Neural progenitor cell (in vitro differentiated cells): ENCODE results near the gene TMEM130. TPM values are rescaled to one million over a fixed set of nuclear protein-coding genes. Genes with fewer than 3 reads are reported as not detected.
A peak's percentile ranks its signal among the peaks of the same experiment; 100 is the strongest.

Experiments
- DNase-seq: peaks from one replicate; pipeline ENCODE4 v3.0.0-alpha.2; 2016; ENCODE audit warnings: low spot score
- H2AFZ ChIP-seq: fragments of 200-600 bp; sonication (generic); replicated peaks from 2 replicates; pipeline ENCODE4 v1.6.1; 2016; ENCODE audit warnings: antibody characterized with exemption
- H3F3A ChIP-seq: fragments of 200-600 bp; sonication (generic); 2 replicates; pipeline ENCODE4 v1.6.1; 2016; ENCODE audit warnings: antibody characterized with exemption, low read depth
- H3K27ac ChIP-seq: fragments of 200-600 bp; sonication (generic); 2 replicates; pipeline ENCODE4 v1.5.1; 2016; ENCODE audit warnings: mild to moderate bottlenecking
- H3K27me3 ChIP-seq: fragments of 200-600 bp; sonication (generic); 2 replicates; pipeline ENCODE4 v1.6.1; 2016; ENCODE audit warnings: mild to moderate bottlenecking, moderate library complexity
- H3K36me3 ChIP-seq: fragments of 200-600 bp; sonication (generic); 2 replicates; pipeline ENCODE4 v1.5.1; 2016
- H3K4me1 ChIP-seq: fragments of 200-600 bp; sonication (generic); 2 replicates; pipeline ENCODE4 v1.6.1; 2016; ENCODE audit warnings: mixed run types
- H3K4me2 ChIP-seq: fragments of 200-600 bp; sonication (generic); 2 replicates; pipeline ENCODE4 v1.6.1; 2016
- H3K4me3 ChIP-seq: fragments of 200-600 bp; sonication (generic); 2 replicates; pipeline ENCODE4 v1.5.1; 2016
- H3K79me2 ChIP-seq: fragments of 200-600 bp; sonication (generic); 2 replicates; pipeline ENCODE4 v1.6.1; 2016; ENCODE audit warnings: low read depth
- H3K9ac ChIP-seq: fragments of 200-600 bp; sonication (generic); 2 replicates; pipeline ENCODE4 v1.6.1; 2016
- H3K9me3 ChIP-seq: fragments of 200-600 bp; sonication (generic); 2 replicates; pipeline ENCODE4 v1.5.1; 2016; ENCODE audit warnings: low read depth
- H4K20me1 ChIP-seq: fragments of 200-600 bp; sonication (generic); 2 replicates; pipeline ENCODE4 v1.6.1; 2016; ENCODE audit warnings: low read depth
- H3K27ac Mint-ChIP-seq: 3 replicates; pipeline ENCODE4 v1.8.0; 2021; ENCODE audit warnings: mixed read lengths
- H3K27me3 Mint-ChIP-seq: 2 replicates; pipeline ENCODE4 v1.8.0; 2022; ENCODE audit warnings: low read depth, mild to moderate bottlenecking, inconsistent platforms, moderate library complexity, mixed read lengths; ENCODE audit not compliant: insufficient read depth
- H3K36me3 Mint-ChIP-seq: 3 replicates; pipeline ENCODE4 v1.8.0; 2021; ENCODE audit warnings: mixed read lengths
- H3K4me1 Mint-ChIP-seq: 3 replicates; pipeline ENCODE4 v1.8.0; 2021; ENCODE audit warnings: mixed read lengths
- H3K4me3 Mint-ChIP-seq: 3 replicates; pipeline ENCODE4 v1.8.0; 2021; ENCODE audit warnings: mild to moderate bottlenecking, moderate library complexity, mixed read lengths
- H3K9me3 Mint-ChIP-seq: 3 replicates; pipeline ENCODE4 v1.8.0; 2020; ENCODE audit warnings: mixed read lengths
- EZH2 ChIP-seq: fragments of 200-600 bp; sonication (generic); IDR thresholded peaks from 2 replicates; pipeline ENCODE4 v1.6.1; 2017; ENCODE audit warnings: antibody characterized with exemption, mild to moderate bottlenecking, moderate library complexity
- EZH2phosphoT487 ChIP-seq: fragments of 200-600 bp; sonication (generic); IDR thresholded peaks from 2 replicates; pipeline ENCODE4 v1.6.1; 2017; ENCODE audit warnings: antibody characterized with exemption
- total RNA-seq: library from RNA; depleted of rRNA; stranded (reverse); fragments of >200 nt; gene quantifications from 2 replicates; pipeline ENCODE4 v1.2.3, GENCODE V29; 2015; ENCODE audit warnings: low replicate concordance
- TF ChIP-seq, protein P1 (sequence below): fragments of 200-600 bp; sonication (generic); IDR thresholded peaks from 2 replicates; pipeline ENCODE4 v1.5.1; 2017; ENCODE audit warnings: antibody characterized with exemption, mild to moderate bottlenecking

Gene TMEM130
- total RNA-seq, 1 donor from 2014 or later, result 1.0 TPM

DNA sequence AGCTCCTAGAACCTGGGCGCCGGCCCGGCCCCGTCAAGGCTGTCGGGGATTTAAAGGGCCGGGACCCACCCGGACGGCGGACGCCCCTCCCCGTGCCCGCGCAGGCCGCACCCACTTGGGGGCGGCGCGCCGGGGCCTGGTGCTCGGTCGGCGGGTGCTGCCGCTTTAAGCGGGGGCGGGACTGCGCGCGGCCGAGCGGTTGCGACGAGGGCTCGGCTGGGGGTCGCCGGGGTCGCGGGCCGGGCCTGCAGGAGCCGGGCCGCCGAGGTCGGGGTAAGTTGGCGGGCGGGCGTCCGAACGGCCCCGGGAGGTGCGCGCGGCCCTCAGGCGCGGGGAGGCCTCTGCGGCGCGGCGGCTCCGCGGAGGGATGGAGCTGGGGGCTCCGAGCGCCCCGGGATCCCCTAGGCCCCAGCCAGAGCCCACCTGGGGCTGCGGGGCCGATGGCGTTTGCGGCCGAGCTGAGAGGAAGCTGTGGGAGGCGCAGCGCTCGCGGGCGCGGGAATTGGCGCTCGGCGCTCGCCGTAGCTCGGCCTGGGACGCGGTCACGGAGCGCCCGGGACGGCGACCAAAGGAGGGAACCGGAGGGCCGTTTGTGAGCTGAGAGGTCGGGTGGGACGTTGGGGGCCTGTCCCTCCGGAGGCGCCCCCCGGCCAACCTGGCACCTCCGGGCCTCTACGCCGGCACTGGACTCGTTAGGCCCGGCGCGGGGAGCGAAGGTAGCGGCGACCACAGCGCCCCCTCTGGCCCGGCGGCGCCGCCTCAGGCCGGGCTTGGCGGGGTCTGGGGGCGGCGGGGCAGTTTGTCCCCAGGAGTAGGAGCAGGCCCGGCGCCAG lies 8.8 kb upstream of the TMEM130 start, which contains the start of gene TRRAP:
TSS of gene TRRAP (plus strand) at position 168 of the 833 bp plus-strand sequence. CDS start 2,619 bp downstream, outside the sequence.
- Mint-ChIP-seq H3K4me1 (peaks cover 16% of the 10 kb centered on the region), H3K27me3 (peaks cover 3% of the 10 kb centered on the region), H3K9me3 (no peaks in the 10 kb centered on the region), H3K36me3 (peaks cover 10% of the 10 kb centered on the region), H3K4me3 (peak within 1 kb of the TSS; percentile 94), H3K27ac (peak within 1 kb of the TSS; percentile 66)
- H3K79me2 ChIP-seq, result peaks cover 40% of the 10 kb centered on the region
- peak within 1 kb of the TSS; percentile 84 for H2AFZ ChIP-seq
- peak within 1 kb of the TSS; percentile 99 for H3K9ac ChIP-seq
- H3F3A ChIP-seq, result peaks cover 24% of the 10 kb centered on the region
- H3K9me3 ChIP-seq, result no peaks in the 10 kb centered on the region
- H3K4me2 ChIP-seq, result peak within 1 kb of the TSS; percentile 99
- peaks cover 6% of the 10 kb centered on the region for H3K4me1 ChIP-seq
- H3K4me3 ChIP-seq, result peak within 1 kb of the TSS; percentile 73
- peaks cover 4% of the 10 kb centered on the region for H3K27me3 ChIP-seq
- peaks cover 5% of the 10 kb centered on the region for H3K36me3 ChIP-seq
- peak; percentile 92 for DNase-seq
- peaks cover 23% of the 10 kb centered on the region for H4K20me1 ChIP-seq
- peak within 1 kb of the TSS; percentile 91 for H3K27ac ChIP-seq
- TF ChIP-seq, protein P1, sequence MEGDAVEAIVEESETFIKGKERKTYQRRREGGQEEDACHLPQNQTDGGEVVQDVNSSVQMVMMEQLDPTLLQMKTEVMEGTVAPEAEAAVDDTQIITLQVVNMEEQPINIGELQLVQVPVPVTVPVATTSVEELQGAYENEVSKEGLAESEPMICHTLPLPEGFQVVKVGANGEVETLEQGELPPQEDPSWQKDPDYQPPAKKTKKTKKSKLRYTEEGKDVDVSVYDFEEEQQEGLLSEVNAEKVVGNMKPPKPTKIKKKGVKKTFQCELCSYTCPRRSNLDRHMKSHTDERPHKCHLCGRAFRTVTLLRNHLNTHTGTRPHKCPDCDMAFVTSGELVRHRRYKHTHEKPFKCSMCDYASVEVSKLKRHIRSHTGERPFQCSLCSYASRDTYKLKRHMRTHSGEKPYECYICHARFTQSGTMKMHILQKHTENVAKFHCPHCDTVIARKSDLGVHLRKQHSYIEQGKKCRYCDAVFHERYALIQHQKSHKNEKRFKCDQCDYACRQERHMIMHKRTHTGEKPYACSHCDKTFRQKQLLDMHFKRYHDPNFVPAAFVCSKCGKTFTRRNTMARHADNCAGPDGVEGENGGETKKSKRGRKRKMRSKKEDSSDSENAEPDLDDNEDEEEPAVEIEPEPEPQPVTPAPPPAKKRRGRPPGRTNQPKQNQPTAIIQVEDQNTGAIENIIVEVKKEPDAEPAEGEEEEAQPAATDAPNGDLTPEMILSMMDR, result peak; percentile 86
- TF ChIP-seq EZH2, result no peak
- no peak for TF ChIP-seq EZH2phosphoT487

DNA sequence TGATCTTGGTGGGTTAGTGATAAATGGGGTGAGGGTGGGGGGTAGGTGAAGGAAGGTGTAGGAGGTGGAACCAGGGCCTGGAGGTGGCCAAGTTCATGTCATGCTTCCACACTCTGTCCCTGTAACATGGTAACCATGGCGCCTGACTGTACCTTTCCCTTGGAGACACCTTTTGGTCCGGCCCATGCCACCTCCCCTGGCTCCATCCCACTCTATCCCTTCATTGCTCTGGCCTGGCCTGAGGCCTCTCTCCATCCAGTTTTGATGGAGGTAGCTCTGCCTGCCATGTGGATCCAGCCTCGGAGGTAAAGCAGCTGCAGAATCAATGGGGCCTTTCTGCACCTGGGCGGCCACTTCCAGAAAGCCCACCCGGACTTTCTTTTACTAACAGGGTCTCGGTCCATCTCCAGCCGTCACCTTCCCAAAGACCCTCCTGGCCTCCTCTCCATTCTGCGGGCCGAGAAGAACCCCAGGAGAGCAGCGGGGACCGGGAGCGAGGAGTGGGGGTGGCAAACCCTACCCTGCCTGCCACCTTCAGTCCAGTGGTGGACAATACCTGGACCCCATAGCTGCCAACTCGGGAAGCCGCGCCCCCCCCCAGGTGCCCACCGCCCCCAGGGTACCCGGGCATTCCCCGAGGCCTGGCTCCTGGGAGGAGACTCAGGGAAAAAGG lies 8.0 kb upstream of the TMEM130 start:
- Histone ChIP-seq H3K4me3 (peak overlapping the region; percentile 73), H3K27me3 (peaks cover 4% of the 10 kb centered on the region), H3K79me2 (peaks cover 32% of the 10 kb centered on the region), H3K4me1 (peaks cover 6% of the 10 kb centered on the region), H3K9me3 (no peaks in the 10 kb centered on the region), H3K9ac (peak overlapping the region; percentile 17), H3K36me3 (no peaks in the 10 kb centered on the region), H3F3A (peaks cover 24% of the 10 kb centered on the region), H4K20me1 (peaks cover 22% of the 10 kb centered on the region), H3K4me2 (peak overlapping the region; percentile 99), H2AFZ (peak overlapping the region; percentile 36), H3K27ac (no peak overlapping the region)
- H3K27me3 Mint-ChIP-seq, result peaks cover 2% of the 10 kb centered on the region
- DNase-seq, result no peak
- H3K9me3 Mint-ChIP-seq, result no peaks in the 10 kb centered on the region
- peaks cover 16% of the 10 kb centered on the region for H3K4me1 Mint-ChIP-seq
- peak overlapping the region; percentile 83 for H3K4me3 Mint-ChIP-seq
- H3K36me3 Mint-ChIP-seq, result peaks cover 9% of the 10 kb centered on the region
- H3K27ac Mint-ChIP-seq, result no peak overlapping the region
- TF ChIP-seq EZH2 (no peak), EZH2phosphoT487 (no peak)
- TF ChIP-seq, protein P1, result no peak

DNA sequence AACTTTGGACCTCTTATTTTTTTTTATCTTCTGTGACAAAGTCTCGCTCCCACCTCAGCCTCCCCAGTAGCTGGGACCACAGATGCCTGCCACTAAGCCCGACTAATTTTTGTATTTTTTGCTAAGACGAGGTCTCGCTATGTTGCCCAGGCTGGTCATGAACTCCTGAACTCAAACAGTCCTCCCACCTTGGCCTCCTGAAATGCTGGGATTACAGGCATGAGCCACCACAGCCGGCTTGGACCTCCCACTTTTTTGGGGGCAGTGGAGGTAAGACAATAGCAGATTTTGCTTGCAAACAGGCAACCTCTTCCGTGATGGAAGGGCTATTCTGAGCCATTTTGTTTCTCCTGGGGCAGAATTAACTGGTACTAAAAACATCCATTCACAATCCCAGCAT lies 7.3 kb upstream of the TMEM130 start:
- Histone ChIP-seq H3K79me2 (peaks cover 26% of the 10 kb centered on the region), H3K9me3 (no peaks in the 10 kb centered on the region), H3K27ac (no peak overlapping the region), H2AFZ (no peak overlapping the region), H3K4me3 (no peak overlapping the region), H3K4me1 (peaks cover 6% of the 10 kb centered on the region), H3K36me3 (no peaks in the 10 kb centered on the region), H3F3A (peaks cover 24% of the 10 kb centered on the region), H3K9ac (no peak overlapping the region), H3K4me2 (no peak overlapping the region), H3K27me3 (peaks cover 4% of the 10 kb centered on the region), H4K20me1 (peaks cover 22% of the 10 kb centered on the region)
- peaks cover 16% of the 10 kb centered on the region for H3K4me1 Mint-ChIP-seq
- H3K27ac Mint-ChIP-seq, result no peak overlapping the region
- H3K27me3 Mint-ChIP-seq, result peaks cover 3% of the 10 kb centered on the region
- TF ChIP-seq, protein P1, result no peak
- no peak for TF ChIP-seq EZH2
- TF ChIP-seq EZH2phosphoT487, result no peak
- H3K9me3 Mint-ChIP-seq, result no peaks in the 10 kb centered on the region
- peaks cover 7% of the 10 kb centered on the region for H3K36me3 Mint-ChIP-seq
- H3K4me3 Mint-ChIP-seq, result peak overlapping the region; percentile 83
- no peak for DNase-seq
